ENCODE measurements around the gene CYP21A2.

Gene CYP21A2

GRCh38 chr6:32083812-32084768 is 45.9 kb downstream of the CYP21A2 start:
- FAIRE-seq: no peak

GRCh38 chr6:32084780-32085179 is 46.6 kb downstream of the CYP21A2 start:
- FAIRE-seq: no peak

GRCh38 chr6:32085759-32086459 is 47.7 kb downstream of the CYP21A2 start:
- FAIRE-seq: no peak

- FAIRE-seq: no peak
Measured at GRCh38 chr6:32086661-32087573, 48.7 kb downstream of the CYP21A2 start.

- no peak for FAIRE-seq
Measured at GRCh38 chr6:32087574-32088486, 49.6 kb downstream of the CYP21A2 start.

- no peak for FAIRE-seq
Measured at GRCh38 chr6:32088487-32089049, 50.4 kb downstream of the CYP21A2 start.

- no peak for FAIRE-seq
Measured at GRCh38 chr6:32089082-32089828, 51.0 kb downstream of the CYP21A2 start.

Data from colon (tissue), 2 donors.